GM19023 (cell line): ENCODE data around the gene KCNRG.
A peak's percentile ranks its signal among the peaks of the same experiment; 100 is the strongest.
"Not testable (repeated sequence)": the region's sequence is repeated elsewhere in the genome, so short reads cannot be mapped to it uniquely, and the experiment has no call there.

Experiments
- ATAC-seq: cut with Tn5 transposase; IDR thresholded peaks from one replicate; pipeline ENCODE4 v1.9.1; 2021; ENCODE audit warnings: mild to moderate bottlenecking, moderate library complexity; ENCODE audit not compliant: unreplicated experiment

The KCNRG gene

GRCh38 chr13:50015258-50015657, at the start of gene KCNRG:
TSS of gene KCNRG (plus strand) at chr13:50015444. CDS start at chr13:50015494, 50 bp downstream.
- no peak for ATAC-seq

- no peak for ATAC-seq
Observed at GRCh38 chr13:49967456-49967855, 47.8 kb upstream of the KCNRG start.

GRCh38 chr13:49972709-49973108, 42.5 kb upstream of the KCNRG start:
- ATAC-seq, result no peak

GRCh38 chr13:49975826-49976225, 39.4 kb upstream of the KCNRG start:
- no peak for ATAC-seq

- ATAC-seq, result no peak
Observed at GRCh38 chr13:49976314-49977258, 38.7 kb upstream of the KCNRG start.

- ATAC-seq, result no peak
Observed at GRCh38 chr13:49977992-49978391, 37.3 kb upstream of the KCNRG start.

- no peak for ATAC-seq
Observed at GRCh38 chr13:49980266-49980665, 35.0 kb upstream of the KCNRG start.

- ATAC-seq, result no peak
Observed at GRCh38 chr13:49985129-49985528, 30.1 kb upstream of the KCNRG start.

- ATAC-seq, result no peak
Observed at GRCh38 chr13:49986471-49986870, 28.8 kb upstream of the KCNRG start.

- not testable (repeated sequence) for ATAC-seq
Observed at GRCh38 chr13:49990612-49991011, 24.6 kb upstream of the KCNRG start.

GRCh38 chr13:49993111-49993510, 22.1 kb upstream of the KCNRG start:
- no peak for ATAC-seq

- ATAC-seq, result no peak
Observed at GRCh38 chr13:49993666-49994065, 21.6 kb upstream of the KCNRG start.

- ATAC-seq, result no peak
Observed at GRCh38 chr13:49995625-49996101, 19.6 kb upstream of the KCNRG start.

- ATAC-seq, result peak; percentile 54
Observed at GRCh38 chr13:49996161-49996915, 18.9 kb upstream of the KCNRG start.

GRCh38 chr13:49996951-49997895, 18.0 kb upstream of the KCNRG start, which contains the start of gene TRIM13:
TSS of gene TRIM13 (plus strand) at chr13:49997042. CDS start at chr13:50011941, 14,899 bp downstream.
- peak; percentile 75 for ATAC-seq

- no peak for ATAC-seq
Observed at GRCh38 chr13:49997955-49998354, 17.3 kb upstream of the KCNRG start.

GRCh38 chr13:49998714-49999624, 16.3 kb upstream of the KCNRG start:
- ATAC-seq, result no peak

- ATAC-seq, result no peak
Observed at GRCh38 chr13:50001287-50001686, 14.0 kb upstream of the KCNRG start.

GRCh38 chr13:50006426-50007135, 8.7 kb upstream of the KCNRG start:
- ATAC-seq, result no peak
